Uterus (tissue), 2 donors: ENCODE data around the gene AGXT.

ENCODE experiments used
- CTCF ChIP-seq, 4 experiments: fragments of 200-600 bp in 2 of 4; fragments of 450-650 bp in 2 of 4; sonication (generic) in 2 of 4; IDR thresholded peaks; one replicate each; pipeline ENCODE4 v1.5.1; 2016 to 2019; ENCODE audit warnings: antibody characterized with exemption in 4 of 4, mild to moderate bottlenecking in 2 of 4, moderate library complexity in 1 of 4
- POLR2A ChIP-seq, 2 donors: fragments of 450-650 bp; IDR thresholded peaks; one replicate each; pipeline ENCODE4 v1.6.1; 2016; ENCODE audit warnings: antibody characterized with exemption in 2 of 2, mild to moderate bottlenecking in 1 of 2, moderate library complexity in 1 of 2

- no peak for TF ChIP-seq POLR2A (IDR thresholded peaks at IDR 0.05)
- TF ChIP-seq CTCF (IDR thresholded peaks at IDR 0.05), result no peak
Observed at GRCh38 chr2:240925568-240926515, 57.2 kb downstream of the AGXT start.
